ENCODE results near the gene RNF123.

Gene RNF123

DNA sequence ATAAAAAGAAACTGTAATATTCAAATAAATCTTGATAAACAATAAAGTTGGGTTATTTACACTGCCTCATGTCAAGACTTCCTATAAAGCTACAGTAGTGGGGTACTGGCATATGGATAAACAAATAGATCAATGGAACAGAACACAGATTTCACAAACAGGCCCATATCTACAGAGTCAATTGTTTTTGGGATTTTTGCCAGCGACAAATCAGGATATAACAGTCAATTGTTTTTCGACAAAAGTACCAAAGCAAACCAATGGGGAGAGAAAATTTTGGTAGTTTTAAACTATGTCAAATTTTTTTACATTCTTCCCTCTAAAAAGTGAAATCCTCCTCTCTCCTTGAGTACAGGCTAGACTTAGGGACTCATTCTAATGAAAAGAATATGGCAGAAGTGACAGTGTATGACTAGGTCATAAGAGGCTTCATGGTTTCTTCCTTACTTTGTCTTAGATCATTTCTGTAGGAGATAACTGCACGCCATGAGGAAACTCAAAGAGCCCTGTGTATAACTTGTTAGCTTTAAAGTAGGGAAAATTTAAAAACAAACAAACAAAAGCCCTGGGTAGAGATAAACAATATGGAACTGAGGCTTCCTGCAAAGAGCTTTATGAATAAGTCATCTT lies 80.0 kb downstream of the RNF123 start:
- FAIRE-seq (no peak), DNase-seq (ENCODE audit: insufficient read length, low spot score) (no peak)
- TF ChIP-seq, protein P1, sequence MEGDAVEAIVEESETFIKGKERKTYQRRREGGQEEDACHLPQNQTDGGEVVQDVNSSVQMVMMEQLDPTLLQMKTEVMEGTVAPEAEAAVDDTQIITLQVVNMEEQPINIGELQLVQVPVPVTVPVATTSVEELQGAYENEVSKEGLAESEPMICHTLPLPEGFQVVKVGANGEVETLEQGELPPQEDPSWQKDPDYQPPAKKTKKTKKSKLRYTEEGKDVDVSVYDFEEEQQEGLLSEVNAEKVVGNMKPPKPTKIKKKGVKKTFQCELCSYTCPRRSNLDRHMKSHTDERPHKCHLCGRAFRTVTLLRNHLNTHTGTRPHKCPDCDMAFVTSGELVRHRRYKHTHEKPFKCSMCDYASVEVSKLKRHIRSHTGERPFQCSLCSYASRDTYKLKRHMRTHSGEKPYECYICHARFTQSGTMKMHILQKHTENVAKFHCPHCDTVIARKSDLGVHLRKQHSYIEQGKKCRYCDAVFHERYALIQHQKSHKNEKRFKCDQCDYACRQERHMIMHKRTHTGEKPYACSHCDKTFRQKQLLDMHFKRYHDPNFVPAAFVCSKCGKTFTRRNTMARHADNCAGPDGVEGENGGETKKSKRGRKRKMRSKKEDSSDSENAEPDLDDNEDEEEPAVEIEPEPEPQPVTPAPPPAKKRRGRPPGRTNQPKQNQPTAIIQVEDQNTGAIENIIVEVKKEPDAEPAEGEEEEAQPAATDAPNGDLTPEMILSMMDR (IDR thresholded peaks at IDR 0.05; ENCODE audit: insufficient read depth, missing control alignments): no peak

DNA sequence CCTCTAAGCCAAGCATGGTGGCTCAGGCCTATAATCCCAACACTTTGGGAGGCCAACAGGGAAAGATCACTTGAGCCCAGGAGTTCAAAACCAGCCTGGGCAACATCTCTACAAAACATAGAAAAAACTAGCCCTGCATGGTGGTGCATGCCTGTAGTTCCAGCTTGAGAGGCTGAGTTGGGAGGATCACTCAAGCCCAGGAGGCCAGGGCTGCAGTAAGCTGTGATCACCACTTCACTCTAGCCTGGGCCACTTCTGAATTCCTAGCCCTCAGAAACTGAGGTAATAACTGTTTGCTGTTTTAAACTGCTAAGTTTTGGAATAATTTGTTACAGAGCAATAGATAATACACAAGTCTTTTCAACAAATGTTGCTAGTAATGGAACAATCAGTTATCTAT lies 80.6 kb downstream of the RNF123 start:
- FAIRE-seq (no peak), DNase-seq (ENCODE audit: insufficient read length, low spot score) (no peak)
- TF ChIP-seq, protein P1 (IDR thresholded peaks at IDR 0.05; ENCODE audit: insufficient read depth, missing control alignments): no peak

All from D721Med (cell line).